Measurements from ENCODE around the gene PIGH.

PIGH gene

DNA sequence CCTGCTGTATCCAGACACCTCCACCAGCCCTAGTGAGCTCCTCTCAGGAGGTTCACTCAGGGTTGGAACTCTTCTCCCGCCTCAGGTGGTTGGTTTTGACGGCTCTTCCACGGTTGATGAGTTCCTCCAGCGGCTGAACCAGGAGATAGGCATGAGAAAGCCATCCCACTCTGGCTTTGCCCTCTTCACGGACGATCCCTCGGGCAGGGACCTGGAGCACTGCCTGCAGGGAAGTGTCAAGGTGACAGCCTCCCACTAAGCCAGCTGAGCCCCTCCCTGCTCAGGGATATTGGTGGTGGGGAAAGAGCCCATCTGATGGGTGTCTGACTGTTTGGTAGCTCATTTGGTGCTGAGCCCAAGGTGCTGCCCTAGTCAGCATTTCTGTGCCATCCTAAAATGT lies 20.4 kb downstream of the PIGH start:
- TF ChIP-seq MYC (IDR thresholded peaks at IDR 0.05; ENCODE audit: low read depth, low read length) (no peak), POLR2A (IDR thresholded peaks at IDR 0.05; ENCODE audit: extremely low read depth, insufficient read length) (no peak)
- TF ChIP-seq, protein P1, sequence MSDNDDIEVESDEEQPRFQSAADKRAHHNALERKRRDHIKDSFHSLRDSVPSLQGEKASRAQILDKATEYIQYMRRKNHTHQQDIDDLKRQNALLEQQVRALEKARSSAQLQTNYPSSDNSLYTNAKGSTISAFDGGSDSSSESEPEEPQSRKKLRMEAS (IDR thresholded peaks at IDR 0.05; ENCODE audit: low read depth, low read length) = no peak
- TF ChIP-seq, protein P2, sequence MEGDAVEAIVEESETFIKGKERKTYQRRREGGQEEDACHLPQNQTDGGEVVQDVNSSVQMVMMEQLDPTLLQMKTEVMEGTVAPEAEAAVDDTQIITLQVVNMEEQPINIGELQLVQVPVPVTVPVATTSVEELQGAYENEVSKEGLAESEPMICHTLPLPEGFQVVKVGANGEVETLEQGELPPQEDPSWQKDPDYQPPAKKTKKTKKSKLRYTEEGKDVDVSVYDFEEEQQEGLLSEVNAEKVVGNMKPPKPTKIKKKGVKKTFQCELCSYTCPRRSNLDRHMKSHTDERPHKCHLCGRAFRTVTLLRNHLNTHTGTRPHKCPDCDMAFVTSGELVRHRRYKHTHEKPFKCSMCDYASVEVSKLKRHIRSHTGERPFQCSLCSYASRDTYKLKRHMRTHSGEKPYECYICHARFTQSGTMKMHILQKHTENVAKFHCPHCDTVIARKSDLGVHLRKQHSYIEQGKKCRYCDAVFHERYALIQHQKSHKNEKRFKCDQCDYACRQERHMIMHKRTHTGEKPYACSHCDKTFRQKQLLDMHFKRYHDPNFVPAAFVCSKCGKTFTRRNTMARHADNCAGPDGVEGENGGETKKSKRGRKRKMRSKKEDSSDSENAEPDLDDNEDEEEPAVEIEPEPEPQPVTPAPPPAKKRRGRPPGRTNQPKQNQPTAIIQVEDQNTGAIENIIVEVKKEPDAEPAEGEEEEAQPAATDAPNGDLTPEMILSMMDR (IDR thresholded peaks at IDR 0.05; ENCODE audit: low read depth, low read length) = no peak
- DNase-seq (ENCODE audit: low read depth) = no peak
- H3K4me3 ChIP-seq (ENCODE audit: low read depth, low read length) = no peak overlapping the region

DNA sequence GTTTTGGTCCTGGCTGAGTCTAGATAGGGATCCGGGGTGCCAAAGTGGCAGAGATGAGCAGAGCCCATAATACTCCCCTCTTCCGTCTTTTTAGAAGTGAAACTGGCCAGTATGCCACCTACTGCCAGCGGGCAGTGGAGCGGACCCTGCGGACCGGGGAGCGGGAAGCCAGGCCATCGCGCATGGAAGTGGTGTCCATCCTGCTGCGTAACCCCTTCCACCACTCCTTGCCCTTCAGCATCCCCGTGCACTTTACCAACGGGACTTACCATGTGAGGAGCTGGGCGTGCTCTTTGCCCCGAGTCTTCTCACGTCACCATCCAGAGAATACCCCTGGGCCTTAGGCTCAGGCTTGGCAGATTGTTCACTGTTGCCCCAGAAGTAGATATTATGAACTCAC lies 21.0 kb downstream of the PIGH start:
- no peak overlapping the region for H3K4me3 ChIP-seq (ENCODE audit: low read depth, low read length)
- no peak for TF ChIP-seq MYC (IDR thresholded peaks at IDR 0.05; ENCODE audit: low read depth, low read length)
- TF ChIP-seq, protein P1 (IDR thresholded peaks at IDR 0.05; ENCODE audit: low read depth, low read length) = no peak
- TF ChIP-seq, protein P2 (IDR thresholded peaks at IDR 0.05; ENCODE audit: low read depth, low read length) = no peak
- no peak for TF ChIP-seq POLR2A (IDR thresholded peaks at IDR 0.05; ENCODE audit: extremely low read depth, insufficient read length)
- no peak for DNase-seq (ENCODE audit: low read depth)

DNA sequence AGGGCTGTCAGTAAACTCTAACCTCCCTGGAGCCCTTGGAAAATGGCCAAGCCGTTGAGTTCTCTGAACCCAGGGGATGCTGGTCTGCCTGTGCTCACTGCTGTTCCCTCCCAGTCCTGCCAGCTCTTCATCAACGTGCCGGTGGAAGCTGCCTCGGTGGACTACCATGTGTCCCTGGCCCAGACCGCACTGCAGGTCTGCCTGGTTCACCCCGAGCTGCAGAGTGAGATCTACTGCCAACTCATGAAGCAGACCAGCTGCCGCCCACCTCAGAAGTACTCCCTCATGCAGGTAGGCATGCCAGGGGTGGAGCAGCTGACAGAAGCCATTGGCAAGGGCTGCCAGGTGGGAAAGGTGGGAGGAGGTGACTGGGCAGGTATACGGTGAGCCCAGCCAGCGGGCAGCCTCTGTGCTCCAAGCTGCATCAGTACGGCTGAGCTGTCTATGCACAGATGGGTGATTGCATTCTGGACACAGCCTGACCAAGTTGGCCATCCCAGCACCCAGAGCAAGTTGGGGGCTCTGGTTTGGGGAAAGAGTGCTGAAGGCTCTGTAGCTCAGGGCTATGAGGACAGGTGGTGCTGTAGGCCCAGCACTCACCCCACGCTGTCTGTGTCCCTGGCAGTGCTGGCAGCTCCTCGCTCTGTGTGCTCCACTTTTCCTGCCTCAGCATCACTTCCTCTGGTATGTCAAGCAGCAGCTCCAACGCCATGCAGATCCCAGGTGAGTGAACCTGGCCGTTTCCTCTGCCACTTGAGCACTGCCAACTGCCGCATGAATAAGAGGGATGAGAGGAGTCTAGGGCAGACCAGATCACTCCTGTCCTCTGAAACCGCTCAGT lies 21.9 kb downstream of the PIGH start:
- H3K4me3 ChIP-seq (ENCODE audit: low read depth, low read length) = no peak overlapping the region
- TF ChIP-seq POLR2A (IDR thresholded peaks at IDR 0.05; ENCODE audit: extremely low read depth, insufficient read length) (no peak), MYC (IDR thresholded peaks at IDR 0.05; ENCODE audit: low read depth, low read length) (no peak)
- TF ChIP-seq, protein P1 (IDR thresholded peaks at IDR 0.05; ENCODE audit: low read depth, low read length) = no peak
- TF ChIP-seq, protein P2 (IDR thresholded peaks at IDR 0.05; ENCODE audit: low read depth, low read length) = no peak
- no peak for DNase-seq (ENCODE audit: low read depth)

DNA sequence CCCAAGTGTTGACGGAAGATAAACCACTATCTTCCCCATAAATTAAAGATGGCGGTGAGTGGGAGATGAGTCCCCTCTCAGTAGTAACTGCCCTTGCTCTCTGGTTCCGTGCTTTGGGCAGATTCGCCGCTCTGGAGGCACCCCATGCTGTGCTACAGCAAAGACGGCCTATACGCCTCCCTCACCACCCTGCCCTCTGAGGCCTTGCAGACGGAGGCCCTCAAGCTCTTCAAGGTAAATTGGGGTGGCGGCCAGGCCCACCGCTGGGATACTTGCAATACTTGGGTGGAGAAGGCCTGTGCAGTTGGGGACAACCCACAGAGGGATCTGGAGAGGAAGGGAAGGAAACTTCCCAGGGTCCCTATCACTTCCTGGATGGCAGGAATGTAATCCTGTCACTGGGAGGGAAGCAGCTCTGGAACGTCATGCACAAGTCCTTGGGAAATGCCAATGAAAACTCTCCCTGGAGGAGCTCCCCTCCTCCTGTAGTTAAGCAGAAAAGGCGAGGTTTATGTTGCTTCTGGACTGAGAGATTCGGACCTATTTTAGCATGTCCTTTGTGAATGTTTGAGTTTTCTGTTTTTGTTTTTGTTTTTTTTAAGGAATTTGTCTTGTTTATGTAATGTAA lies 22.8 kb downstream of the PIGH start:
- H3K4me3 ChIP-seq (ENCODE audit: low read depth, low read length) = no peak overlapping the region
- DNase-seq (ENCODE audit: low read depth) = no peak
- TF ChIP-seq, protein P1 (IDR thresholded peaks at IDR 0.05; ENCODE audit: low read depth, low read length) = no peak
- TF ChIP-seq MYC (IDR thresholded peaks at IDR 0.05; ENCODE audit: low read depth, low read length) (no peak), POLR2A (IDR thresholded peaks at IDR 0.05; ENCODE audit: extremely low read depth, insufficient read length) (no peak)
- TF ChIP-seq, protein P2 (IDR thresholded peaks at IDR 0.05; ENCODE audit: low read depth, low read length) = no peak

DNA sequence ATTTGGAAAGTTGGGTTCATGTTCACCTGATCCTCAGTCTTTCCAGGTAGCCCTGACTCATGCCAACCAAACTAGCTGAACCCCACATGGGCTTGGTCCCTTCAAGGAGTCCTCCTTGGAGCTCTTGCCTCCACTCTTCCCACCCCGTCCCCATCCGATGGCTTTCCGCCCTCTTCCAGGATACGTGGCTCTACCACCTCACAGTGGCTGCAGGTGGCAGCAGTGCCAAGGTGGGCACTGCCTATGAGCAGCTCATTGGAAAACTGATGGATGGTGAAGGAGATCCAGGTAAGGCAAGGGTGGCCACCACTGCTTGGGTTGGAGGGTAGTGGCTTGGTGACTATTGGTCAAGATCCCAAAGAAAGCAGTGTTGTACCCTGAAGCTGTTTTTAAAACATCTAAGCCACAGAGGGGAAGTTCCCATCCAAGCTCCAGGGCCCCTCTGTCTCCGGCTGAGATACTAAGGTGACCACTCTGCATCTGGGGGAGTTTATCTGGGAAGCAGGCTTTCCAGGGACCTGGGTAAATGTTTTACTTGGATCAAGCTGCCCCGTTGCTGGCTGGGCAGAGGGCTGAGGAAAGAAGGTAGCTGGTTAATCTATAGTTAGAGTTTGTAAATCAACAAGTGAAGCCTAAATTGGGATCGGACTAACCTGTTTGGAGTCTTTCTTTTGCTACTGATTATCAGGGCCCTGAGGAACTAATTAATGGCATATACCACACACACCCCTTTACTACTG lies 23.7 kb downstream of the PIGH start:
- DNase-seq (ENCODE audit: low read depth) = no peak
- TF ChIP-seq, protein P1 (IDR thresholded peaks at IDR 0.05; ENCODE audit: low read depth, low read length) = no peak
- TF ChIP-seq, protein P2 (IDR thresholded peaks at IDR 0.05; ENCODE audit: low read depth, low read length) = no peak
- TF ChIP-seq MYC (IDR thresholded peaks at IDR 0.05; ENCODE audit: low read depth, low read length) = no peak
- H3K4me3 ChIP-seq (ENCODE audit: low read depth, low read length) = no peak overlapping the region
